Activated CD8-positive, alpha-beta memory T cell treated with anti-CD3 and anti-CD28 coated beads for 4 hours (primary cell): ENCODE data around the gene FBXL12.
"Not testable (repeated sequence)": the region's sequence is repeated elsewhere in the genome, so short reads cannot be mapped to it uniquely, and the experiment has no call there.

Source experiments
- DNase-seq, 2 donors: peaks; one replicate each; pipeline ENCODE4 v3.0.0-alpha.2; 2020; ENCODE audit warnings: low read depth in 2 of 2

Gene FBXL12, protein sequence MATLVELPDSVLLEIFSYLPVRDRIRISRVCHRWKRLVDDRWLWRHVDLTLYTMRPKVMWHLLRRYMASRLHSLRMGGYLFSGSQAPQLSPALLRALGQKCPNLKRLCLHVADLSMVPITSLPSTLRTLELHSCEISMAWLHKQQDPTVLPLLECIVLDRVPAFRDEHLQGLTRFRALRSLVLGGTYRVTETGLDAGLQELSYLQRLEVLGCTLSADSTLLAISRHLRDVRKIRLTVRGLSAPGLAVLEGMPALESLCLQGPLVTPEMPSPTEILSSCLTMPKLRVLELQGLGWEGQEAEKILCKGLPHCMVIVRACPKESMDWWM

DNA sequence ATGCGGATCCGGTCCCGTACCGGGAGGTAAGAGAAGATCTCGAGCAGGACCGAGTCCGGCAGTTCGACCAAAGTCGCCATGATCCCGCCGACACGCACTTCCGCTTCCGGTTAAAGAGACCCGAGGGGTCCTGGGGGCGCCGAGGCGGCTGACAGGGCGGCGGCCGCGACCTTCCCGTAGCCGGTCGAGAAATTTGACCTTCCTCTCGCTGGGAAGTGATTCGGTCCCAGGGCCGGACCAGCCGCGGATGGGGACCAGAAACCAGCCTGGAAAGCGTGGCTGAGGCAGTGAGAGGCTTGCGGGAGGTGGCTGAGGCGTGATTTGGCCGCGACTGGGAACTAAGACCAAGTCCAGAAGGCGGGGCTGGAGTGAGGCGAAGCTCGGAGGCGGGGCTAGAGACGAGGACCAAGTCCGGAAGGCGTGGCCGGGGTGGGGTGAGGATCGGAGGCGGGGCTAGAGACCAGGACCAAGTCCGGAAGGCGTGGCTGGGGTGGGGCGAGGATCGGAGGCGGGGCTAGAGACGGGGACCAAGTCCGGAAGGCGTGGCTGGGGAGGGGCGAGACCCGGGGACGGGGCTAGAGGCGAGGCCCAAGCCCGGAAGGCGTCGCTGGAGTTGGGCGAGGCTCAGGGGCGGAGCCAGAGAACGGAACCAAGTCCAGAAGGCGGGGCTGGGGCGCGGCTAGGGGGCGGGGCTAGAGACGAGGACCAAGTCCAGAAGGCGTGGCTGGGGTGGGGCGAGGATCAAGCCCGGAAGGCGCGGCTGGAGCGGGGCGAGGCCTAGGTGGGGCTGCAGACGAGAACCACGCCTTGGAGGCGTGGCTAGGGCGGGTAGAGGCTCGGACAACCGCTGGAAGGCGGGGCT is at the start of gene FBXL12:
FBXL12 (minus strand) TSS at position 346 of the 862 bp plus-strand sequence; CDS start at position 80, 266 bp downstream.
- DNase-seq = peak; percentile 100

DNA sequence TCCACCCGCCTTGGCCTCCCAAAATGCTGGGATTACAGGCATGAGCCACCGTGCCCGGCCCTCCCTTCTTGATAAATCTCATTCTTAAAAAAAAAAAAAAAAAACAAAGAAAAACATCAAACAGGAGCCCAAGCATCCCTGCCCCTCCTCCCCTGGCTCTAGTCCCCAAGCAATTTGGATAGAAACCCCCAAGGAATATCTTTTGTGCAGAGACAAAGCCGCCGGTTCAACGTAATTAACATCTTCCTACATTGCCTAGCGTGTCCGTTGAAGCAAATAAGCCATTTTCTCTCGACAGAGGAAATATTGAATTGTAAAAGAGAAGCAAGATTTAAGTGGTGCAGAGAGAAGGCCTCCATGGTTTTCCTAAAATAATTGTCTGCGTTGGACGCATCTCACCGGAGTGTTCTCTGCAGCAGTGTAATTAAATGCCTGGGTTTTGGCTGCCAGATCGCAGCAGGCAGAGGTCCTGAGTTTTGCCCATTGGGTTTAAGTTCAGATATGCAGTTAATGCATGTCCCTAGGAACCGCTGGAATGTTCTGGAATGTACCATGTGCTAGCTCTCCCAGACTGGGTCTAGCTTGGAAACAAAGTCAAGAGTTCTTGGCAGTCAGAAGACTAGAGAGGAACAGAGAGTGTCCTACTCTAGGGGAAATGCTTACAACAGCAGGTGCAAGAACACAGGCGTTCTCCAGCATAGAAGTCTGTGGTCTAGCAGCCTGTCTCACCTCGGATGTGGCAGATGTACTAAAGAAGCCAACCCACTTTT is 47.0 kb upstream of the FBXL12 start:
- DNase-seq = no peak

DNA sequence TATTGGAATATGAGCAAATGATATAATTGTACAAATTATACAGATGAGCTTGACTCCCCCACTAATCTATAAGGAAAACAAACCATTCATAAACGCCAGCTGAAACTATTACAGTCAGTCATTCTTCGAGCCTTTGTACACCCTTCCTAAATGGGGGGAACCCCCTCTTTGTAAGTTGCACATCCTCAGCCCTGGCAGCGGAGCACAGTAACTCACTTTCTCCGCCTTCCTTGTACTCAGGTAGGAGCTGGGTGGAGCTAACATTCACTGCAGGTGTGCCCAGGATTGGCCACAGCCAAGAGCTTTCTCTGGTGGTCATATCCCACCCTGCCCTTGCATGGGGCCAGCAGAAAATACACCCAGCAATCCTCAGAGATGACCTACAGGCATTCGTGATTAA is 44.9 kb upstream of the FBXL12 start:
- DNase-seq = no peak

DNA sequence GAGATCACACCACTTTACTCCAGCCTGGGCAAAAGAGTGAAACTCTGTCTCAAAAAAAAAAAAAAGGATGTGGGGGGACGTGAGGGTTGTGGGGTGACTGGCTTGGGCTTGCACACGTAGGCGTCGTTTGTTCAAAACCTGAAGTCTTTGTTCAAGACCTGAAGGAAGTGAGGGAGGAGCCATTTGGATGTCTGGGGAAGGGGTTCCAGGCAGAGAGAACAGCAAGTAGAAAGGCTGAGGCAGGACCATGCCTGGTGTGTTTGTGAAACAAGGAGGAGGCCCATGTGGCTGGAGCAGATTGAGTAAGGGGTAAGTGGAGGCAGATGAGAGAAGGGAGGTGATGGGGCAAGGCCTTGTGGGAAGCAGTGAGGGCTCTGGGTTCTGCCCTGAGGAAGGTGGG is 44.1 kb upstream of the FBXL12 start:
- DNase-seq = no peak

DNA sequence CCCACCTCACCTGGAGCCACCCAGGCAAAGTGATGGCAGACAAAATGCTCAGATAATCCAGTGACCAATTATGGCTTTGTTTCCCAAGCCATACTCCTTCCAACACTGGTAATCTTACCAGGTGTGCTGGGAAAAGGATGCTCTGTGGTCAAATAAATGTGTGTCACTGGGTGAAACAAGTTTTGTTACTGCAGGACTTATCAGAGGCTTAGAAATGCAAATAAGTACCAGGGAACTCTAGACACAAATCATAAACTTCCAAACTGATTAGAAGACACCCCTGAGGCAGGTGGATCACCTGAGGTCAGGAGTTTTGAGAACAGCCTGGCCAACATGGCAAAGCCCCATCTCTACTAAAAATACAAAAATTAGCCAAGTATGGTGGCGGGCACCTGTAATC is 42.6 kb upstream of the FBXL12 start:
- no peak for DNase-seq

DNA sequence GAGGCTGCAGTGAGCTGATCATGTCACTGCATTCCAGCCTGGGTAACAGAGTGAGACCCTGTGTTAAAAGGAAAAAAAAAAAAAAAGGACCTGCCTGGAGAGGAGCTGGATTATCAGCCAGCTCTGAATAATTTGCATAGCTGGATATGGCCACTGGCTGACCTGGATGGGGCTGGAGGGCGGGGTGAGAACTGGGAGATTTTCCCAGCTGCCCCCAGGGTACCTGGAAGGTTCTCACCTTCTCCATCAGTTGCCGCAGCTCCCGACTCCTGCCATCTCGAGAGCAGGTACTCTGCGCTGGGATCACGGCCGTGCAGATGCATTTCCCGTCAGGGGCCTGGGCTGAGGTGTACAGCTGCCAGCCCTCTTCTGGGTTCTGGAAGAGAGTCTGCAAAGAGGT is 41.5 kb upstream of the FBXL12 start:
- DNase-seq = no peak

DNA sequence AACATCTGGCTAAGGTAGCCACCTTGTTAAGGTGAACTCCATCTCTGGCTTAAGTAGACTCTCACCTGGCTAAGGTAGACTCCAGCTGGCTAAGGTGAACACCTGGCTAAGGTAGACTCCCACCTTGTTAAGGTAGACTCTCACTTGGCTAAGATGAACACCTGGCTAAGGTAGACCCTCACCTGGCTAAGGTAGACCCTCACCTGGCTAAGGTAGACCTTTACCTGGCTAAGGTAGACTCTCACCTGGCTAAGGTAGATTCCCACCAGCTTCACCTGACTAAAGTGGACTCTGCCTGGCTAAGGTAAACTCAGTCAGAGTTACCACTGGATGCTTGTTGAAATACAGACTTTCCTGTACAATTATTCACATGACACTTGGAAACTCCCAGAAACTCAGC is 39.9 kb upstream of the FBXL12 start:
- no peak for DNase-seq

DNA sequence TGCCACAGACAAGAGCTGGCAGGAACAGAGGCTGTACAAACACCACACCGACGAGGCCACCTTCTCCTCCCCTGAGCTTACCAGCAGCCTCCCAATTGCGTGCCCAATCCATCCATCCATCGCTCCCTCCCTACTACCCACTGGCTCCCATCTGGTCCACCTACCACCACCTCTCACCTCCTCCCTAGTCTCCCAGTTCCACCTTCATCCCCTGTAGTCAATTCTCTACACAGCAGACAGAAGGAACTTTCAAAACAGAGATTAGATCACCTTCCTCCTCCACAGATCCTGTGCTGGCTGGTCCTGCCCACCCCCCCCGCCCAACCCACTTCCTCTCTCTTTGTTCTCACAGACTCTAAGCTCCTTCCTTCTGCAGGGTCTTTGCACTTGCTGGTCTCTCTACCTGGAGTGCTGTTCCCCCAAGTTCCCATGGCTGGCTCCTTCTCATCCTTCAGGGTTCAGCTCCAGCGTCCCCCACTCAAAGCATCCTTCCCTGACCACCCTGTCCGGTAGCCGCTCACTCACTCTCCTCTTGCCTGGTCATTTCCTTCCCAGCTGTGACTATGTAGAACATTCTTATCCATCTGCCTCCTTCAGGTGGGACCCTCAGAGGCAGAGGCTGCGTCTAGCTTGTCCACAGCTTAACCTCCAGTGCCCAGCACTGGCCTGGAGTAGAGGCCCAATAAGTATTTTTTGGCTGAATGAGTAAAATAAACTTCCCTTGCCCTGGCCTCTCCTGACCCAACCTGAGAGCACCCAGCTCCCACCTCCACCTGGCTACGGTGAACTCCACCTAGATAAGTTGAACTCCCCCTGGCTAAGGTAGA is 39.3 kb upstream of the FBXL12 start:
- DNase-seq = no peak

DNA sequence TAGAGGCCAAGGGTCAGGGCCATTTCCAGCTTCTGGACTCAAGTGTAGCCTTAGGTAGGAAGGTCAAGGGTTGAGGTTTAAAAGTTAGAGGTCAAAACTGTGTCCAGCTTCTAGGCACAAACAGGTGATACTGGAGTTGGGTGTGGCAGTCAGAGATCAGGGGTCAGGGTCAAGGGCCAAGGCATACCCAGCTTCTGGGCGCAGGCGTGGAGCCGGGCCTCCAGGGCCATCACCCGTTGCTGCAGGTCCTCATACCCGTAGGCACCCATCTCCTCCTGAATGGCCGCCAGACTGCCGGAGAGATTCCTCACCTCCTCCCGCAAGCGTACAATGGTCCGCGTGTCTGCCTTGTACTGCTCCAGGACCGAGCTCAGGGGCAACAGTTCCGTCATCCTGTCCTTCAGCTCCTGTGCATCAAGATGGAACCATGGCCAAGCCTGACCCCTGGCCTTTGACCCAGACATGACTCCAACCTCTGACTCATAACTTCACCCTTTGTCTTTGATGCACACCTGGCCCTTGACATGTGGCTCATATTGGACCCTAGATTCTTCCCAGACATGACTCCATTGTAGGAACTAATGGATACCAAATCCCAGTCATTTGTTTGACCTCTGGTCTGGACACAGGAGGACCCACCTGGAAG is 38.3 kb upstream of the FBXL12 start:
- DNase-seq = no peak

DNA sequence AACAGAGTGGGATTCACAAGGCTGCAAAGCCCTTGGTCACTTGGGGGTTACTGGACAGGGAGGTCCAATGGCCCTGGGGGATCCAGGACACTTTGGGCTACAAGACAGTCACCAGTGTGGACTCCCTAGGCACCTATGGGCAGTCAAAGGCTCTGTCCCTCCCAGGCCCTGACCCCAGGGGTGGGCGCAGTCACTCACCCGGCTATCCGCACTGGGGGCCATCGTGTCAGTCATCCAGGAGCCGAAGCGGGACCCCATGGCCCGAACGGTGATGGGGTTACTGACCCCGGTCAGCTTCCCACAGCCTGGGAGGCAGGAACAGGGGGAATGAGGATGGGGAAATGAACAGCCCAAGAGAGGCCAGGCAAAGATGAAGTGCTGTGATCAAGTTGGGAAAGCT is 37.7 kb upstream of the FBXL12 start:
- DNase-seq = no peak

DNA sequence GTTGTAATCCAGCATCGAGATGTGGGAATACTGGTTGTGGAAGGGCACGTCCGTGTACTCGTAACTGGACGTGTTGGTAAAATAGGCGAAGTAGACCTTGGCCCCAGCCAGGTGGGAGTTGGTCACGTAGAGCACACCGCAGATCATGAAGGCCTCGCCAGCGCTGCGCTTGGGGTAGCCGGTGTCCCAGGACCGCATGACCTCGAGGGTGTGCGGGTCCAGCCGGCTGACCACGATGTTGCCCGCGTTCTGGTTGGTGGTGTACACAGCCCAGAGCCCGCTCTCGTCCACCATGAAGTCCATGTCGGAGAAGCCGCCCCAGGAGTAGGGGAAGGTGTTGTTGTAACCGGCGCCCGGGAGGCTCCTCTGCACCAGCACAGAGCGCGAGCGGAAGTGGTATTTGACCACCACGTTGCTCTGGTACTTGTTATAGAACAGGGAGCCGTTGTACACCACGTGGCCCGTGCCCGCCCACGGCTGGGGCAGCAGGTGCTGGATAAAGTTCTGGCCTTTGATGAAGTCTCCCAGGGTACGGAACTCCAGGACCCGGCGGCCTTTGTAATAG is 35.5 kb upstream of the FBXL12 start:
- DNase-seq = no peak

DNA sequence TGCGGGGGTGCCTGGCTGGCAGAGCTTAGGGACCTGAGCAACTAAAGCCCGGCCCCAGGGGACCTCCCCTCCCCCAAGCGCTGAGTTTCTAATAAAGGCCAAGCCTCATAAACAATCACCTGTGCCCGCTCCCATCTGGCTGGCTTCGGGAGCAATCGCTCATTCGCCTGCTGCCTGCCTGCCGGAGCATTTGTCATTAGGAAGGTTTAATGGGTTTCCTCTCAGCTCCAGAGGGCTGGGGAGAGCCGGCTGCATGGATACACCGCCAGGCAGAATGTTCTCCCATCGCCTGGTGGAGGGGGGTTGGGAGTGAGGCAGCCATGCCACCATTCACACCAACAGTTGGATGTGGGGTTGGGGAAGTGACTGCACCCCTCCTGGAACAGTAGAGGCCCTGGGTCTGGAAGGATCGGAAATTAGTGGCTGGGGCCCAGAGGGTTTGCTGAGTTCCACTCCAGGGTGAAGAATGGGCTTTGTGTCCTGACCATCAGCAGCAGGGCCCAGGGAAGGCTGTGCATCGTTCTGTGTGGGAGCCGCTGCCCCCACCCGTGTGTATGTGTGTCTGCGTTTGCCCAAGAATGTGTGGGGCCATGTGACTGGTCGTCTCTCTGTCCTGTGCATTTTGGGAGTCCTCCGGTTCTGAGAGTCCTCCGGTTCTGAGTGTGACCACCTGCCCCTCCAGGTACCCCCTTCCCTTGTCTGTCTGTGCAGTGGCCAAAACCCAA is 31.5 kb upstream of the FBXL12 start:
- no peak for DNase-seq

DNA sequence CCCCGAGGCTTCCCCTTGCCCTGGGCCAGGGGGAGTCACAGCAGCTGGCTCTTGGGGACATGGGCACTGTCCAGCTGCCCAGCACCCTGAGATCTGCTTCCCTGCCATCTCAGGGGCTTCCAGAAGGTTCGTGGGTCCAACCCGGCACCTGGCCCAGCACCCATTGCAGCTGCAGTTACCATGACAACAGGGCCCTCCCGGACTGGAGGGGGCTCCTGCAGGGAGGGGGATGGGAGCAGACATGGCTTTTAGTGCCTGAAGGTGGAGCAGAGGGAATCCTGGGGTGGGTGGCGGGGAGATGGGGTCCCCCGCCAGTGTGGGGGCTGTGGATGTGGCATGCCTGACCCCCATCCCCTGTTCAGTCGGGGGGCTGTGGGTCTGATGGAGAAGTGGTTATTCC is 30.9 kb upstream of the FBXL12 start:
- DNase-seq = no peak

DNA sequence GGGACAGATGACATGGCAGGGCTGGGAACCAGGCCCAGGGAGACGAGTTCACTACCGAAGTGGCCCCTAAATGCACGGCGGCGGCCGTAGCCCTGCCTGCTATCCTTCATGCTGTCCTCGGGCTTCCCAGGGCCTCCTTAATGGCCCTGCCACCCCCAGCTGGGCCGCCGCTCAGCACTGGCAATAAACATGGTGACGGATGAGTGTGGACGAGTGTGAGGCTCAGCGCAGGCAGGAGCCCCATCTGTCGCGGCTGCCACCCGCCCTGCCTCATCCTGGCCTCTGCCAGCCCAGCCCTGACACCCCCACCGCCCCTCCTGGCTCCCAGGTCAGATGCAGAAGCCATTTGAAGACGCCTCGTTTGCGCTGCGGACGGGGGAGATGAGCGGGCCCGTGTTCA is 29.9 kb upstream of the FBXL12 start:
- no peak for DNase-seq

DNA sequence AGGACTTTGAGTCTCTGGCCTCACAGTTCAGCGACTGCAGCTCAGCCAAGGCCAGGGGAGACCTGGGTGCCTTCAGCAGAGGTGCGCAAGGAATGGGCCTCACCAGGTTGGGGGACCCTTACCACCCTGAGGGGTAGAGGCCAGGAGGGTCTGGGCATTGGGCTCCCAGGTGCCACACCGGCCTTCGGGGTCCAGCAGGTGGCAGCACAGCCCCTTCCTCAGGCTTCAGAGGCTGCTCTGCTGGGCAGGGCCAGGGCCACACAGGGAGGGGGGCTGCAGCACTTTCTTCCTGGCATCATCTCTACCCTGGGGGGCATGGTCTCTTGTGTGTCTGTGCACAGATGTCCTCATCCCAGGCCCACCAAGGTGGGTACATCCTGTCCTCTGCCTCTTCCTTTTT is 29.2 kb upstream of the FBXL12 start:
- DNase-seq = no peak

DNA sequence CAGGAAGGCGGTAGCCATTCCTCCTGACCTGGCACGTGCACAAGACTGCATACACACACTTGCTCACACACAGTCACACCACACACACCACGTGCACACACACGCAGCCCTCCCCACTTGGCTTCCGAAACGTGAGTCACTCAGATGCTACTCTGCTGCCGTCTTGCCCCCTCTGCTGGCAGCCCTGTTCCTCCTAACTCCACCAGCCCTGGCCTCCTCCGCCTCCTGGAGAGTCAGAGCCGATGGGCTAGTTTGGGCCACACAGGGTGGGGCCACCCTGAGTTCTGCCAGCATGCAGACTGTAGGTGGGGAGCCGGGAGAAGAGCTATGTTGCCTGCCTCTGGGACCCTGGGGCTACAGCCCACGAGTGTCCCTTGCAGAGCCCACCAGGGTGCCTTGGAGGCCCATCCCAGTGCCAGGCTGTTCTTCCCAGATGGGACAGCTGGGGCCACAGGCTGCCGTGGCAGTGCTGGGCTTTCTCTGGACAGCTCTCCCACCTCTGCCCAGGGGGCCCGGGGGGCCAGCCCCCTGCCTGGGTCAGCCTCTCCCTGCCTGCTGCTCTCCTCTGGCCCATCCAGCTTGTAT is 28.3 kb upstream of the FBXL12 start:
- DNase-seq = peak; percentile 25 to 36

DNA sequence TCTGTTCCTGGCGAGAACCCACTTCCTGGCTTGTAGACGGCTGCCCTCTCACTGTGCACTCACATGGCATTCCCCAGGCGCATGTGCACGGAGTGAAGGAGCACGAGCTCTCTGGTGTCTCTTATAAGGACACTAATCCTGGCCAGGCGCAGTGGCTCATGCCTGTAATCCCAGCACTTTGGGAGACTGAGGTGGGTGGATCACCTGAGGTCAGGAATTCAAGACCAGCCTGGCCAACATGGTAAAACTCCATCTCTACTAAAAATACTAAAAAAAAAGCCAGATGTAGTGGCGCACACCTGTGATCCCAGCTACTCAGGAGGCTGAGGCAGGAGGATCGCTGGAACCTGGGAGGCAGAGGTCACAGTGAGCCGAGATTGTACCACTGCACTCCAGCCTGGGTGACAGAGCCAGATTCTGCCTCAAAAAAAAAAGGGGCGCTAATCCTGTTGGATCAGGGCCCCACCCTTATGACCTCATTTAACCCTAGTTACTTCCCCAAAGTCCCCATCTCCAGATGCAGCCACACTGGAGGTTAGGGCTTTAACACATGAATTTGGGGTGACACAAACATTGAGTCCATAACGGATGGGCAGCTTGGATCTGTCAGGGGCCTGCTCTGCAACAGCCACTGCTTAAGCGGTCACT is 24.9 kb upstream of the FBXL12 start:
- not testable (repeated sequence) for DNase-seq

DNA sequence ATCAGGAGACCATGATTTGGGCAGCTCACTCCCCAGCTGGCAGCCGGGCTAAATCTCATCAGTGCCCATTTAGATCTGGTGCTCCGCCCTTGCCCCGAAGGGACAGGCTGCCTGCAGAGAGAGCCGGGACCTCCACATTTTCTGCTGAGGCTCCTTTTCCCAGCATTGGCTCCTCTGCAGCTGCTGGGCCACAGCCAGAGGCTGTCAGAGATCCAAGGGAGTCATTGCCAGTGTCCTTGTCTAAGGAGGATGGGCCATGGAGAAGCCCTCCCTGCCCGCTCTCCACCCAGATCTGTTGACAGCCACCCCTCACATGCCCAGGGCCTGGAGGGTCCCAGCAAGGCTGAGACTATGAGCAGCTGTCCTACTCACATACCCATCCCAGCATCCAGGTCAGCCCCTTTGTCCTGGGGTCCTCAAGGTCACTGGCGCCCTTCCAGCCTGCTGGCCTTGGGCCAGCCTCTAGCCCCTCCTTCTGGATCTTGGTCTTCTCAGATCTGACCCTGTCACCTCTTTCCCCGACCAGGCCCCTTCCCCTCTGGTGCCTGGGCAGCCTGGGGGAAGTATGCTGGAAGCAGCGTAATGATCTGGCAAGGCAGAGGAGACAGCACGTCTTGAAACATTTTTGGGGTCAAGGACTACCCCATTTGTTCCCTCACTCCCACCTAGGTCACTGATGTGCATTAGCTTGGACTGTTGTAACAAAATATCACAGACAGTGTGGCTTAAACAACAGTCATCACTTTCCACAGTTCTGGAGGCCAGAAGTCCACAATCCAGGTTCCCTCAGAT is 24.2 kb upstream of the FBXL12 start:
- DNase-seq = no peak
